Activated naive CD8-positive, alpha-beta T cell treated with anti-CD3 and anti-CD28 coated beads, Interleukin-2, amount 10 ng/mL, durations not matched to agents 7 days and 5 days (primary cell): Measurements from ENCODE around the gene AMIGO3. TPM values are rescaled to one million over a fixed set of nuclear protein-coding genes. Genes with fewer than 3 reads are reported as not detected.
A peak's percentile ranks its signal among the peaks of the same experiment; 100 is the strongest.

Experiments
- ATAC-seq: fragments of 150-1000 bp; cut with Tn5 transposase; one replicate; pipeline ENCODE4 v1.10.0; 2021; ENCODE audit warnings: low read depth, moderate library complexity
- POLR2A ChIA-PET: fragments of 350-600 bp; sonication (Branson Sonifier 250); formaldehyde crosslinking; loops from one replicate; lab custom pipeline; 2021; ENCODE audit warnings: antibody characterized with exemption; lab: Charles Lee
- DNase-seq: peaks from one replicate; pipeline ENCODE4 v3.0.0; 2021
- H3K27ac Mint-ChIP-seq: one replicate; pipeline ENCODE4 v1.8.0; 2022; ENCODE audit warnings: mild to moderate bottlenecking, mixed read lengths
- H3K27me3 Mint-ChIP-seq: one replicate; pipeline ENCODE4 v1.8.0; 2022; ENCODE audit warnings: mild to moderate bottlenecking, moderate library complexity, mixed read lengths
- H3K36me3 Mint-ChIP-seq: one replicate; pipeline ENCODE4 v1.8.0; 2021; ENCODE audit warnings: mild to moderate bottlenecking, mixed read lengths
- H3K4me1 Mint-ChIP-seq: one replicate; pipeline ENCODE4 v1.8.0; 2021; ENCODE audit warnings: mixed read lengths
- H3K4me3 Mint-ChIP-seq: one replicate; pipeline ENCODE4 v1.8.0; 2022; ENCODE audit warnings: mild to moderate bottlenecking, moderate library complexity, mixed read lengths
- H3K9me3 Mint-ChIP-seq: one replicate; pipeline ENCODE4 v1.8.0; 2021; ENCODE audit warnings: mixed read lengths
- total RNA-seq, 2 experiments: library from RNA; stranded (reverse); gene quantifications; one replicate each; pipeline ENCODE4 v1.2.3, GENCODE V29; 2021

AMIGO3 gene
- total RNA-seq, 2 experiments from 2014 or later = 0.61 to 2.0 TPM

GRCh38 chr3:49673121-49673714, 46.3 kb downstream of the AMIGO3 start:
- Mint-ChIP-seq H3K4me3 (peak overlapping the region; percentile 95), H3K36me3 (peaks cover 2% of the 10 kb centered on the region), H3K9me3 (no peaks in the 10 kb centered on the region), H3K27me3 (no peaks in the 10 kb centered on the region), H3K4me1 (peaks cover 24% of the 10 kb centered on the region), H3K27ac (peak overlapping the region; percentile 99)
- no peak for DNase-seq
- ATAC-seq = no peak
- POLR2A ChIA-PET = interaction anchor here (0.6 to 2.9 kb wide), 5 partner anchors 70 to 580 kb away, joined by 3 to 46 read pairs (median 4); partner anchors contain the start of genes QRICH1 and USP4

DNA sequence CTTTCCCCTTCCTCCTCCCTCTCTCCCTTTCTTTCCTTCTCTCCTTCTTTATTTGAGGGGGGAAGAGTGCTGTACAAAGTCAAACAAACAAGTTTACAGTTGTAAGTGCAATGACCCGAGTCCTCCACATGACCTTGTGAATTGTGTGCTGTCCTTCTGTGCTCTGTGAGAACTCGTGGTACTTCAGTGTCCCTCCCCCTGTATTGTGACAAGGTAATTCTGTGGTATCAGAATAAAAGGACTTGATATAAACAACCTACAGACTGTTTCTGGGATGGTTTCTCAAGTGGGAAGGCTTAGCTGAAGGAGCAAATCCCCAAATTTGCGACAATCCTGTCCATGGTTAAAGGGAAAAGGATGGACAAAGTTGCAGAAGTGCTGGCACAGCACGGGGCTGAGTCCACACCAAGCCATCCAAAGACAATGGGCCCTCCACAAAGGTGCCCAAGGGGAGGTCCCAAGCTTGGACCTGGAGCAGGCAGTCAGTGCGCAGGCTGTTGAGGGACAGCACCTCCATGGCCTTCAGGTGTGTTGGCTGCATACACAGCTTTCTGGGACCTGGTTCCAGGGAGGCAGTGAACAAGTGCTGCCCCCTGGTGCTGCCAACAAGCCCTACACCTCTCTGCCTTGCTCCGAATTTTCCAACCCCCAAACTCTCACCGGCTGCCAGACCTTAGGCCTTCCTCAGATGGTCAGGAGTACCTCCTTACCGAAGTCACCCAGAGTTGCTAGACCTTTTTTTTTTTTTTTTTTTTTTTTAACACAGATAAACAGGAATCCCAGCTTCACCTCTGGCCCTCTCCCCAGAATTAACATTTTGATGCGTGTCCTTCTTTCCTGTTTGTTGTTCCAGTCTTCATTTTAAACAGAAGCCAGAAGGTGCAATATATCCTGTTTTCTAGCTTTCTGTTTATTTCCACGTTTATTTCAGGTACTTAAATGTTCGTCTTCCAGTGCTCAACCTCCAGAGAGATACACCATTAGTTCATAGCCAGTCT, 47.9 kb downstream of the AMIGO3 start:
- H3K4me1 Mint-ChIP-seq = peaks cover 22% of the 10 kb centered on the region
- no peak for ATAC-seq
- peak overlapping the region; percentile 70 for H3K4me3 Mint-ChIP-seq
- peak; percentile 78 for DNase-seq
- no peaks in the 10 kb centered on the region for H3K9me3 Mint-ChIP-seq
- POLR2A ChIA-PET = interaction anchor here (0.5 to 2.9 kb wide), 5 partner anchors 52 to 219 kb away, joined by 3 to 46 read pairs (median 4); partner anchors contain the start of genes GMPPB and UBA7
- H3K36me3 Mint-ChIP-seq = peaks cover 2% of the 10 kb centered on the region
- H3K27ac Mint-ChIP-seq = peak overlapping the region; percentile 62
- H3K27me3 Mint-ChIP-seq = no peaks in the 10 kb centered on the region

DNA sequence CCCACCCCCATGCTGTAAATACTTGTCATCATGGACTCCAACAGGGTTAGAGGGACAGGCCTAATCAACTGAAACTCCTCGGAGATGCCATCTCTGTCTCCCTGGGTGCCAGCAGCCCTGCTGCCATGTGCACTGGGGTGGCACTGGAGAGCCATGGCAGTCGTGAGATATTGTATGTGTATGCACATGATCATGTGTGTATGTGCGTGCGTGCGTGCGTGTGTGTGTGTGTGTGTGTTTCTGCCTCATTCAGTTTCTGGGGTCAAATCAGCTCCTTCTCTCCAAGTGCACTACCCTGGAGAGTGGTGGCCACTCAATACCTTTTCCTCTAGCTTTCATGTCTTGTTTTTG, 48.6 kb downstream of the AMIGO3 start:
- Mint-ChIP-seq H3K4me1 (peaks cover 21% of the 10 kb centered on the region), H3K9me3 (no peaks in the 10 kb centered on the region), H3K27me3 (no peaks in the 10 kb centered on the region), H3K36me3 (peaks cover 1% of the 10 kb centered on the region), H3K4me3 (no peak overlapping the region), H3K27ac (no peak overlapping the region)
- DNase-seq (no peak), ATAC-seq (no peak)
- POLR2A ChIA-PET = interaction anchor here (1.5 to 2.9 kb wide), 2 partner anchors 131 to 143 kb away, joined by 6 to 46 read pairs; partner anchors contain the start of gene UBA7

GRCh38 chr3:49669352-49669751, 50.1 kb downstream of the AMIGO3 start:
- no peak for ATAC-seq
- POLR2A ChIA-PET = interaction anchor here (0.9 kb wide), 1 partner anchor 129 kb away, joined by 3 read pairs; no protein-coding TSS in a partner anchor

DNA sequence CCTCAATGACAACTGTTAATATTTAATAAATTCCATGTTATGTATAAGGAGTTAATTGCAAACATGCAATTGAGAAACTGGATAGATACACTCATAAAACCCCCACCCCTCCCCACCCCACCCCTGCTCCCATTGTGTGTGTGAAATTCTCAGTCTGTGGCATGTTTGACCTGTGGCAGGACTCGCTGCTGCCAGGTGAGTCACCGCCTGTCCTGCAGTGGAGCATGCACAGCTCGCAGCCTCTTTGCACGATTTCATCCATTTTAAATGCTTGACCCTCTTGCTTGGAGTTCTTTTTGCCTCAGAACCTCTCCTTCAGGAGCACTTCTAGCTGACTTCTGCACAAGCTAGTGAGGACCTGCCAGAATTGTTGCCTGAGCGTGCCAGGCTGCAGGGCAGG, 50.6 kb downstream of the AMIGO3 start:
- DNase-seq (no peak), ATAC-seq (no peak)
- POLR2A ChIA-PET = no interaction called here
- Mint-ChIP-seq H3K27ac (no peak overlapping the region), H3K4me3 (no peak overlapping the region), H3K9me3 (no peaks in the 10 kb centered on the region), H3K36me3 (no peaks in the 10 kb centered on the region), H3K27me3 (no peaks in the 10 kb centered on the region), H3K4me1 (peaks cover 11% of the 10 kb centered on the region)

More at GRCh38 chr3:49669352-49669751, 50.1 kb downstream of the AMIGO3 start:
- Mint-ChIP-seq H3K27ac (no peak overlapping the region), H3K4me3 (no peak overlapping the region), H3K4me1 (peaks cover 11% of the 10 kb centered on the region), H3K36me3 (no peaks in the 10 kb centered on the region), H3K9me3 (no peaks in the 10 kb centered on the region), H3K27me3 (no peaks in the 10 kb centered on the region)
- DNase-seq = no peak

GRCh38 chr3:49668414-49668797, 51.1 kb downstream of the AMIGO3 start:
- ATAC-seq (no peak), DNase-seq (no peak)
- H3K4me1 Mint-ChIP-seq = peaks cover 11% of the 10 kb centered on the region
- no peaks in the 10 kb centered on the region for H3K36me3 Mint-ChIP-seq
- H3K27me3 Mint-ChIP-seq = no peaks in the 10 kb centered on the region
- no peak overlapping the region for H3K4me3 Mint-ChIP-seq
- POLR2A ChIA-PET = no interaction called here
- no peaks in the 10 kb centered on the region for H3K9me3 Mint-ChIP-seq
- H3K27ac Mint-ChIP-seq = no peak overlapping the region

- ATAC-seq = no peak
- Mint-ChIP-seq H3K27ac (no peak overlapping the region), H3K9me3 (no peaks in the 10 kb centered on the region), H3K36me3 (no peaks in the 10 kb centered on the region), H3K4me3 (no peak overlapping the region), H3K4me1 (peaks cover 9% of the 10 kb centered on the region), H3K27me3 (no peaks in the 10 kb centered on the region)
- POLR2A ChIA-PET = no interaction called here
- DNase-seq = no peak
Observed at GRCh38 chr3:49667701-49668413, 51.6 kb downstream of the AMIGO3 start.

Other genes starting within 250 kb of the AMIGO3 start
- gene DAG1, start 249.4 kb downstream of the AMIGO3 start, total RNA-seq = 10 to 100 TPM; 14.1 to 17.5 TPM
- gene BSN, start 165.2 kb downstream of the AMIGO3 start, total RNA-seq = under 1 TPM; 0.08 to 0.14 TPM
- 100 to 1,000 TPM; 148 to 165 TPM for gene APEH, start 45.3 kb downstream of the AMIGO3 start, total RNA-seq
- gene MST1, start 30.2 kb downstream of the AMIGO3 start, total RNA-seq = 10 to 100 TPM; 10.3 to 11.0 TPM
- 10 to 100 TPM; 53.2 to 56.5 TPM for gene RNF123, start 30.1 kb downstream of the AMIGO3 start, total RNA-seq
- 10 to 100 TPM; 35.4 to 39.9 TPM for gene GMPPB, start 4.3 kb upstream of the AMIGO3 start, total RNA-seq
- 10 to 100 TPM; 35.2 to 40.2 TPM for gene IP6K1, start 66.9 kb upstream of the AMIGO3 start, total RNA-seq
- gene CDHR4, start 80.2 kb upstream of the AMIGO3 start, total RNA-seq = under 1 TPM in 1 of 2 experiments, not detected in 1; 0.22 TPM
- 1 to 10 TPM; 1.3 to 2.3 TPM for gene INKA1, start 83.6 kb upstream of the AMIGO3 start, total RNA-seq
- 100 to 1,000 TPM; 299 to 310 TPM for gene UBA7, start 94.3 kb upstream of the AMIGO3 start, total RNA-seq
- gene TRAIP, start 136.9 kb upstream of the AMIGO3 start, total RNA-seq = 10 to 100 TPM; 24.0 to 24.4 TPM
- gene CAMKV, start 150.2 kb upstream of the AMIGO3 start, total RNA-seq = not detected
- 1 to 10 TPM; 1.7 to 2.9 TPM for gene MST1R, start 184.2 kb upstream of the AMIGO3 start, total RNA-seq
- gene MON1A, start 210.1 kb upstream of the AMIGO3 start, total RNA-seq = 10 to 100 TPM; 11.9 to 12.9 TPM
- gene RBM6, start 220.5 kb upstream of the AMIGO3 start, total RNA-seq = 100 to 1,000 TPM; 147 TPM